Brain microvascular endothelial cell (primary cell): Measurements from ENCODE around the gene USP35.

ENCODE experiments used
- DNase-seq: peaks from one replicate; pipeline ENCODE4 v3.0.0-alpha.2; 2020
- H3K27ac ChIP-seq: fragments of 250-450 bp; sonication (Bioruptor Pico); 2 replicates; pipeline ENCODE4 v1.5.1; 2020; ENCODE audit warnings: mild to moderate bottlenecking, moderate library complexity
- H3K27me3 ChIP-seq: fragments of 250-450 bp; sonication (Bioruptor Pico); replicated peaks from 2 replicates; pipeline ENCODE4 v1.5.1; 2020; ENCODE audit warnings: mild to moderate bottlenecking
- H3K36me3 ChIP-seq: fragments of 250-450 bp; sonication (Bioruptor Pico); replicated peaks from 2 replicates; pipeline ENCODE4 v1.5.1; 2020; ENCODE audit warnings: mild to moderate bottlenecking
- H3K4me3 ChIP-seq: 2 replicates; pipeline ENCODE4 v1.5.1; 2011; ENCODE audit warnings: low read depth, mild to moderate bottlenecking, control low read depth, low read length, moderate library complexity
- in situ Hi-C: cut with HindIII; loops from 2 replicates; pipeline ENCODE4 v1.10.0; 2017; ENCODE audit warnings: low sequenced_read_pairs, low pct_ligation_motif_present
- TF ChIP-seq, protein P1 (sequence below): IDR thresholded peaks from 2 replicates; pipeline ENCODE4 v1.5.1; 2011; ENCODE audit warnings: low read depth, mild to moderate bottlenecking, moderate library complexity, low read length, control low read depth, inconsistent platforms; ENCODE audit errors: missing control alignments

USP35 gene

DNA sequence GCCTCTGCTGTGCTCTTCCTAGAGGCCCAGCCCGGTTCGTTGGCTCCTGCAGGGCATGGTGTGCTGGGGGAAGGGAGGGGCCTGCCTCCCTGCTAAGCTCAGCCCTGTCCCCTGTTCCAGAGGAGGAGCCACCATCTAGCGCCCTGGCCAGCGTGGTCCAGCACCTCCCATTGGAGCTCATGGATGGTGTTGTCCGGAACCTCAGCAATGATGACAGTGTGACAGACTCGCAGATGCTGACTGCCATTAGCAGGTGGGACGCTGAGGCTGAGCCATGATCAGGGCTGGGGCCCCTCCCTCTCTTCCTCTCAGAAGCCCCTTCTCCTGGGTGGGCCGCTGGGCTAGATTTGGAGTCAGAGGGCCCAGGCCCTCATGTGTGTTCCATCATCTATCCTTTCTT lies 9.1 kb downstream of the USP35 start:
- Histone ChIP-seq H3K36me3 (peaks cover 47% of the 10 kb centered on the region), H3K27me3 (no peaks in the 10 kb centered on the region), H3K27ac (no peak overlapping the region), H3K4me3 (no peak overlapping the region)
- TF ChIP-seq, protein P1, sequence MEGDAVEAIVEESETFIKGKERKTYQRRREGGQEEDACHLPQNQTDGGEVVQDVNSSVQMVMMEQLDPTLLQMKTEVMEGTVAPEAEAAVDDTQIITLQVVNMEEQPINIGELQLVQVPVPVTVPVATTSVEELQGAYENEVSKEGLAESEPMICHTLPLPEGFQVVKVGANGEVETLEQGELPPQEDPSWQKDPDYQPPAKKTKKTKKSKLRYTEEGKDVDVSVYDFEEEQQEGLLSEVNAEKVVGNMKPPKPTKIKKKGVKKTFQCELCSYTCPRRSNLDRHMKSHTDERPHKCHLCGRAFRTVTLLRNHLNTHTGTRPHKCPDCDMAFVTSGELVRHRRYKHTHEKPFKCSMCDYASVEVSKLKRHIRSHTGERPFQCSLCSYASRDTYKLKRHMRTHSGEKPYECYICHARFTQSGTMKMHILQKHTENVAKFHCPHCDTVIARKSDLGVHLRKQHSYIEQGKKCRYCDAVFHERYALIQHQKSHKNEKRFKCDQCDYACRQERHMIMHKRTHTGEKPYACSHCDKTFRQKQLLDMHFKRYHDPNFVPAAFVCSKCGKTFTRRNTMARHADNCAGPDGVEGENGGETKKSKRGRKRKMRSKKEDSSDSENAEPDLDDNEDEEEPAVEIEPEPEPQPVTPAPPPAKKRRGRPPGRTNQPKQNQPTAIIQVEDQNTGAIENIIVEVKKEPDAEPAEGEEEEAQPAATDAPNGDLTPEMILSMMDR, result no peak
- DNase-seq, result no peak
- in situ Hi-C loops, result no loop called here

DNA sequence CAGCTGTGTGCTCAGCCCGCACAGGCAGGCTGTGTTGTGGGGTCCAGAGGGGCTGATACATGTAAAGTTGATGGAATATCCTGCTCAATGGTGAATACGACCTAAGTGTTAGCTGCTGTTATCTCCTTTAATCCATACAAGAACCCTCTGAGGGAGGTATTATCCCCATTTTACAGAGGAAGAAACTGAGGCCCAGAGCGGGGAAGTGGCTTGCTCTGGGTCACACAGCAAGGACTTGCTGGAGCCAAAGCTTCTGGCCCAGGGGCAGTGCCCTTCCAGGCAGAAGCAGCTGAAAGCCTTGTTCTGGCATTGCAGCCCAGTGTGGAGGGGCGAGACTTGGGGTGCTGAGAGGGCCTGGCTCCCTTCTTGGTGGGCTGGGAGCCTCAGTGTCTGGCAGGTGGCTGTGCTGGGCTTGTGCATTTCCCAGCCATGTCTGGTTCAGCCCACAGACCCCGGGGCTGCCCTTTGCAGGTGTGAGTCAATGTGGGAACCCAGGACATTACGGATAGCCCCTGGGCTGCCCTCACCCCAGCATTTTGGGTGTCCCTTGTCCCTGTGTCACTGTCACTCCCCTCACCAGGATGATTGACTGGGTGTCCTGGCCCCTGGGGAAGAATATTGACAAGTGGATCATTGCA lies 10.4 kb downstream of the USP35 start:
- Histone ChIP-seq H3K27me3 (no peaks in the 10 kb centered on the region), H3K27ac (no peak overlapping the region), H3K4me3 (no peak overlapping the region), H3K36me3 (peaks cover 46% of the 10 kb centered on the region)
- no peak for DNase-seq
- TF ChIP-seq, protein P1, result no peak
- in situ Hi-C loops, result no loop called here

DNA sequence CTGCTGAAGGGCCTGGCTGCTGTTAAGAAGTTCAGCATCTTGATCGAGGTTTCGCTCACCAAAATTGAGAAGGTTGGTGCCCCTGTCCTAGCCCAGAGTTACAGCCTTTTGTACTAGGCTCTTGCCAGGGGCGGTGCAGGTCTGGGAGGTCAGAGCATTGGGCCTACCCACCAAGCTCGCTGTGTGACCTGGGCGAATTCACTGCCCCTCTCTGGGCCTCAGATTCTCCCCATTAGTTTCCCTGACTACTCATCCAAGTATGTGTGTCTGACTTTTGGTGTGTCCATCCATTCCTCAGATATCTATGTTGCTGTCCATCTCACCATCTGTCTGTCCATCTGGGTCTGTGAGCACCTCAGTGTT lies 10.9 kb downstream of the USP35 start:
- in situ Hi-C loops, result no loop called here
- no peak for DNase-seq
- Histone ChIP-seq H3K4me3 (no peak overlapping the region), H3K27me3 (no peaks in the 10 kb centered on the region), H3K27ac (no peak overlapping the region), H3K36me3 (peaks cover 49% of the 10 kb centered on the region)
- TF ChIP-seq, protein P1, result no peak

DNA sequence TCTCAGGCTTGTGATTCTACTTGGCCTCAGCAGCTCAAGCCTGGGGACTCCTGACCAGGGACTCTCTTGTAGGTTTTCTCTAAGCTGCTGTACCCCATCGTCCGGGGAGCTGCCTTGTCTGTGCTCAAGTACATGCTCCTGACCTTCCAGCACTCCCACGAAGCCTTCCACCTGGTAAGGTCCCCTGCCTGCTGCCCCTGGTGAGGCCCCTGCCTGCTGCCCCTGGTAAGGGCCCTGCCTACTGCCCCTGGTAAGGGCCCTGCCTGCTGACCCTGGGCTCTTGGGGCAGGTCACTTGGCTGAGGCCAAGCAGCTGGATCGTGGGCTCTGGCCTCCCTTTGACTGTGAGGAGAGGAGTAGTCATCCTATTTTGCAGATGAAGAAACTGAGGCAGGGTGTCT lies 11.3 kb downstream of the USP35 start:
- Histone ChIP-seq H3K27me3 (no peaks in the 10 kb centered on the region), H3K36me3 (peaks cover 49% of the 10 kb centered on the region), H3K27ac (no peak overlapping the region), H3K4me3 (no peak overlapping the region)
- TF ChIP-seq, protein P1, result no peak
- DNase-seq, result no peak
- in situ Hi-C loops, result no loop called here

DNA sequence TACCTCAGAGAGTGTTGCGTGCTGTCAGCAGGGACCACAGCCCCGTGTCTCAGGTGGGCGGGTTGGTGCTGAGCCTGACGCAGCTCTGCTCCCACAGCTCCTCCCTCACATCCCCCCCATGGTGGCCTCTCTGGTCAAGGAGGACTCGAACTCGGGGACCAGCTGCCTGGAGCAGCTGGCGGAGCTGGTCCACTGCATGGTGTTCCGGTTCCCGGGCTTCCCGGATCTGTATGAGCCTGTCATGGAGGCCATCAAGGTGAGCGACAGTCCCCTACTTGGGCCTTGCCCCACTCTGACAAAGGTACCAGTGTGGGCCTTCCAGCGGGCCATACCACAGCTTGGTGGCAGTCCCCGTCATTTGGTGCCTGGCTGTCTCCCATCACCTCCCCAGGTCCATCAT lies 11.8 kb downstream of the USP35 start:
- no peak overlapping the region for H3K27ac ChIP-seq
- in situ Hi-C loops, result no loop called here
- peaks cover 52% of the 10 kb centered on the region for H3K36me3 ChIP-seq

More for the DNA sequence above, 11.8 kb downstream of the USP35 start:
- Histone ChIP-seq H3K4me3 (no peak overlapping the region), H3K27me3 (no peaks in the 10 kb centered on the region)
- DNase-seq, result no peak
- TF ChIP-seq, protein P1, result no peak
